HepG2 (cell line): ENCODE measurements around the gene CEP131. TPM values are rescaled to one million over a fixed set of nuclear protein-coding genes. Genes with fewer than 3 reads are reported as not detected.

Experiments used
- AGO2 ChIP-seq: fragments of 200-400 bp; formaldehyde crosslinking; optimal IDR thresholded peaks from 2 replicates; pipeline ENCODE3; 2017; ENCODE audit warnings: mild to moderate bottlenecking, low read depth, low read length, moderate library complexity
- BCLAF1 ChIP-seq: fragments of 450-650 bp; IDR thresholded peaks from 2 replicates; pipeline ENCODE4 v1.6.1; 2017; ENCODE audit warnings: mild to moderate bottlenecking
- EP300 ChIP-seq, 3 experiments: sonication (generic) in 1 of 3; formaldehyde crosslinking in 1 of 3; IDR thresholded peaks; 2 replicates each; pipeline versions ENCODE4 v1.5.1 to v1.6.1; 2011 to 2020; ENCODE audit warnings: low read depth in 2 of 3, low read length in 2 of 3, borderline replicate concordance in 1 of 3, improper control_type of control experiment in 1 of 3, mild to moderate bottlenecking in 1 of 3, missing genetic modification reagents in 1 of 3, moderate library complexity in 1 of 3
- GATAD1 ChIP-seq: IDR thresholded peaks from 2 replicates; pipeline ENCODE4 v1.6.1; 2016; ENCODE audit warnings: missing genetic modification reagents, missing compliant biosample characterization
- MED13 ChIP-seq: sonication (generic); formaldehyde crosslinking; IDR thresholded peaks from 2 replicates; pipeline ENCODE4 v1.5.0; 2020; ENCODE audit warnings: missing genetic modification reagents
- MTF2 ChIP-seq: sonication (generic); formaldehyde crosslinking; IDR thresholded peaks from 2 replicates; pipeline ENCODE4 v1.5.0; 2020; ENCODE audit warnings: missing genetic modification reagents, borderline replicate concordance
- PCBP1 ChIP-seq: fragments of 200-400 bp; formaldehyde crosslinking; IDR thresholded peaks from 2 replicates; pipeline ENCODE4 v1.6.1; 2017; ENCODE audit warnings: mild to moderate bottlenecking, low read depth, low read length, borderline replicate concordance
- PREB ChIP-seq: sonication (generic); formaldehyde crosslinking; IDR thresholded peaks from 2 replicates; pipeline ENCODE4 v1.4.0; 2020; ENCODE audit warnings: missing genetic modification reagents
- REL ChIP-seq: sonication (generic); formaldehyde crosslinking; conservative IDR thresholded peaks from 2 replicates; pipeline ENCODE4 v1.8.0; 2022; ENCODE audit warnings: mild to moderate bottlenecking, missing genetic modification reagents, moderate library complexity
- RFX5 ChIP-seq: IDR thresholded peaks from 2 replicates; pipeline ENCODE4 v1.6.1; 2011; ENCODE audit warnings: low read depth, low read length, improper control_type of control experiment
- ZNF225 ChIP-seq: sonication (generic); formaldehyde crosslinking; IDR thresholded peaks from 2 replicates; pipeline ENCODE4 v1.4.0; 2020; ENCODE audit warnings: mild to moderate bottlenecking, missing genetic modification reagents
- ZNF235 ChIP-seq: sonication (generic); formaldehyde crosslinking; IDR thresholded peaks from 2 replicates; pipeline ENCODE4 v1.8.1; 2023; ENCODE audit warnings: mild to moderate bottlenecking, missing genetic modification reagents, borderline replicate concordance
- ZSCAN21 ChIP-seq: sonication (generic); formaldehyde crosslinking; IDR thresholded peaks from 2 replicates; pipeline ENCODE4 v1.8.0; 2022; ENCODE audit warnings: mild to moderate bottlenecking, missing genetic modification reagents, moderate library complexity, borderline replicate concordance
- polyA plus RNA-seq, 8 experiments: library from polyadenylated mRNA; depleted of rRNA in 3 of 8; stranded (reverse) in 7 of 8; unstranded in 1 of 8; fragments of >200 nt; fragmentation: Illumina TruSeq in 4 of 8; extraction: Trizol in 4 of 8; gene quantifications; 2 replicates each; pipeline versions ENCODE4 v1.2.1 to v1.2.3, GENCODE V29; 2011 to 2016; ENCODE audit warnings: low read depth in 4 of 8, missing spikeins in 1 of 8, mixed read lengths in 1 of 8; ENCODE audit not compliant: insufficient read depth in 1 of 8
- total RNA-seq, 5 experiments: library from RNA; depleted of rRNA; stranded (reverse); fragments of >200 nt; fragmentation: Illumina TruSeq; extraction: Trizol; gene quantifications; 2 replicates each; pipeline ENCODE4 v1.2.3, GENCODE V29; 2016; ENCODE audit warnings: low read depth in 1 of 5
- TF ChIP-seq, protein P1 (sequence below), 2 experiments: fragments of 450-650 bp in 1 of 2; sonication (generic) in 1 of 2; formaldehyde crosslinking in 1 of 2; IDR thresholded peaks; 2 replicates each; pipeline versions ENCODE4 v1.6.1 to v1.8.0; 2016 to 2022; ENCODE audit warnings: antibody characterized with exemption in 1 of 2, mild to moderate bottlenecking in 1 of 2, missing genetic modification reagents in 1 of 2

The CEP131 gene
- total and polyA plus RNA-seq, 2 of the 13 experiments (the other 11 are each of a cell fraction or from before 2014, with no cell fraction given), result 5.0 to 16.8 TPM

DNA sequence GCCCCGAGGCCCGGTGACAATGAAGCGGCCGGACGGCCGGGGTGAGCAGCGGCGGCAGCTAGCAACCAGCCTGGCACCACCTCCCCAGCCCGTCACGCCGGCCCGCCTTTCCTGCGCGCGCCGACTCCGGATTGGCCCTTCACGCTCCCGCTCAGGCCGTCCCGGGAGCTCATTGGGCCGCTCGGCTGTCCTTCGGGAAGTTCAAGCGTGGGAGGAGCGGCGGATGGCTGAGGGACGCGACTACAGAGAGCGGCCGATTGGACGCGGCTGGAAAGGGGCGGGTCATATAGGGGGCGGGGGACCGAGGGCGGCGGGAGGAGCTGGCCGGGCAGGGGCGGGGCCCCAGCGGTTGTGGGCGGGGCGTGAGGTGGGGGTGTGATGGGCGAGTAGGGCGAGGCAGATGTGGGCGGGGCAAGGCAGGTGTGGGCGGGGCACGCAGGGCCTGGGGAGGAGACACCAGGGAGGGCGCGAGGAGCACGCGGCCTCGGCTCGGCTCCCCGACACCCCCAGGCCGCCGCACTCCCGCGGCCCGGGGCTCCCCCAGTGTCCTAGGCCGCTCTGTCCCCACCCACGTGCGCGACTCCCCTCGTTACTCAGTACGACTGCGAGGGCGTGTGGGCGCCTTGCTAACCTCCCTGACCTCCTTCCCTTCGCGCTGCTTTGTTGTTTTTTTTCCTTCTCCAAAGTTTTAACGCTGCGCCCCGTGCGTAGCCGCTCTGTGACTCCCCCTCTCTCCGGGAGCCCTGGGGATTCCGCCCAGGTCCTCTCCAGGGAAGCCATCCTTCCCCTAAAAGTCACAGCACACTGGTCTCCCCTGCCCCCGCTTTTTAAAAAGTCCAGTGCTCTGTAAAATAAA, at the start of gene CEP131 (continued):
- TF ChIP-seq, protein P1, sequence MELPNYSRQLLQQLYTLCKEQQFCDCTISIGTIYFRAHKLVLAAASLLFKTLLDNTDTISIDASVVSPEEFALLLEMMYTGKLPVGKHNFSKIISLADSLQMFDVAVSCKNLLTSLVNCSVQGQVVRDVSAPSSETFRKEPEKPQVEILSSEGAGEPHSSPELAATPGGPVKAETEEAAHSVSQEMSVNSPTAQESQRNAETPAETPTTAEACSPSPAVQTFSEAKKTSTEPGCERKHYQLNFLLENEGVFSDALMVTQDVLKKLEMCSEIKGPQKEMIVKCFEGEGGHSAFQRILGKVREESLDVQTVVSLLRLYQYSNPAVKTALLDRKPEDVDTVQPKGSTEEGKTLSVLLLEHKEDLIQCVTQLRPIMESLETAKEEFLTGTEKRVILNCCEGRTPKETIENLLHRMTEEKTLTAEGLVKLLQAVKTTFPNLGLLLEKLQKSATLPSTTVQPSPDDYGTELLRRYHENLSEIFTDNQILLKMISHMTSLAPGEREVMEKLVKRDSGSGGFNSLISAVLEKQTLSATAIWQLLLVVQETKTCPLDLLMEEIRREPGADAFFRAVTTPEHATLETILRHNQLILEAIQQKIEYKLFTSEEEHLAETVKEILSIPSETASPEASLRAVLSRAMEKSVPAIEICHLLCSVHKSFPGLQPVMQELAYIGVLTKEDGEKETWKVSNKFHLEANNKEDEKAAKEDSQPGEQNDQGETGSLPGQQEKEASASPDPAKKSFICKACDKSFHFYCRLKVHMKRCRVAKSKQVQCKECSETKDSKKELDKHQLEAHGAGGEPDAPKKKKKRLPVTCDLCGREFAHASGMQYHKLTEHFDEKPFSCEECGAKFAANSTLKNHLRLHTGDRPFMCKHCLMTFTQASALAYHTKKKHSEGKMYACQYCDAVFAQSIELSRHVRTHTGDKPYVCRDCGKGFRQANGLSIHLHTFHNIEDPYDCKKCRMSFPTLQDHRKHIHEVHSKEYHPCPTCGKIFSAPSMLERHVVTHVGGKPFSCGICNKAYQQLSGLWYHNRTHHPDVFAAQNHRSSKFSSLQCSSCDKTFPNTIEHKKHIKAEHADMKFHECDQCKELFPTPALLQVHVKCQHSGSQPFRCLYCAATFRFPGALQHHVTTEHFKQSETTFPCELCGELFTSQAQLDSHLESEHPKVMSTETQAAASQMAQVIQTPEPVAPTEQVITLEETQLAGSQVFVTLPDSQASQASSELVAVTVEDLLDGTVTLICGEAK (IDR thresholded peaks at IDR 0.05), result no peak
- TF ChIP-seq, protein P1 (CRISPR knock-in tag; IDR thresholded peaks at IDR 0.05), result peak; percentile 57
- TF ChIP-seq REL (CRISPR knock-in tag) (no peak), GATAD1 (0 out of 2 replicates have a peak, but pooled peaks have one; percentile 5), ZSCAN21 (CRISPR knock-in tag) (peak; percentile 59; the same call in 1 of the 2 replicates), PCBP1 (0 out of 2 replicates have a peak, but pooled peaks have one; percentile 13), PREB (CRISPR knock-in tag) (no peak), MED13 (CRISPR knock-in tag) (peak; percentile 46; the same call in 1 of the 2 replicates), AGO2 (peak; percentile 48), RFX5 (peak; percentile 83), ZNF225 (no peak), EP300 (IDR thresholded peaks at IDR 0.05; ENCODE audit: low read depth in 2 of 2, low read length in 2 of 2) (no peak), EP300 (CRISPR knock-in tag; IDR thresholded peaks at IDR 0.05; ENCODE audit: borderline replicate concordance) (peak; percentile 39; the same call in 1 of the 2 replicates), ZNF235 (CRISPR knock-in tag) (no peak), MTF2 (CRISPR knock-in tag) (no peak), BCLAF1 (no peak)
